GM18907 (cell line): ENCODE results near the gene AFTPH.

ENCODE experiments used
- ATAC-seq: cut with Tn5 transposase; IDR thresholded peaks from one replicate; pipeline ENCODE4 v1.9.1; 2021; ENCODE audit warnings: mild to moderate bottlenecking, moderate library complexity; ENCODE audit not compliant: unreplicated experiment

AFTPH gene

DNA sequence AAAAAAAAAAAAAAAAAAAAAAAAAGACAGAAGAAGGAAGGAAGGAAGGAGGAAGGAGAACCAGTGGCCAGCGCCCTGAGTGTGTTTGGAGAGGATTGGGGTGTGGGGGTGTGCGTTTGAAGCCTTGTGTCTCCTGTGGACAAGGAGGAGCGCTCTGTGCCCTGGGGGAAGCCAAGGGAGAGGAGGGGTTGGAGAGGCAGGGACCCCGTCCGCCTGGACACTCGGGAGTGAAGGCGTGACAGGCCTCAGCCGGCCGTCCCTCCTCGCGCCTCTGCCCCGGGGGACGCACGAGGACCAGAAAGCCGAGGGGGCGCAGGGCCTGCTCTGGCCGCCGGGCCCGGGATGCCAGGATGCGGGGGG, 84.7 kb downstream of the AFTPH start:
- ATAC-seq: peak; percentile 4

DNA sequence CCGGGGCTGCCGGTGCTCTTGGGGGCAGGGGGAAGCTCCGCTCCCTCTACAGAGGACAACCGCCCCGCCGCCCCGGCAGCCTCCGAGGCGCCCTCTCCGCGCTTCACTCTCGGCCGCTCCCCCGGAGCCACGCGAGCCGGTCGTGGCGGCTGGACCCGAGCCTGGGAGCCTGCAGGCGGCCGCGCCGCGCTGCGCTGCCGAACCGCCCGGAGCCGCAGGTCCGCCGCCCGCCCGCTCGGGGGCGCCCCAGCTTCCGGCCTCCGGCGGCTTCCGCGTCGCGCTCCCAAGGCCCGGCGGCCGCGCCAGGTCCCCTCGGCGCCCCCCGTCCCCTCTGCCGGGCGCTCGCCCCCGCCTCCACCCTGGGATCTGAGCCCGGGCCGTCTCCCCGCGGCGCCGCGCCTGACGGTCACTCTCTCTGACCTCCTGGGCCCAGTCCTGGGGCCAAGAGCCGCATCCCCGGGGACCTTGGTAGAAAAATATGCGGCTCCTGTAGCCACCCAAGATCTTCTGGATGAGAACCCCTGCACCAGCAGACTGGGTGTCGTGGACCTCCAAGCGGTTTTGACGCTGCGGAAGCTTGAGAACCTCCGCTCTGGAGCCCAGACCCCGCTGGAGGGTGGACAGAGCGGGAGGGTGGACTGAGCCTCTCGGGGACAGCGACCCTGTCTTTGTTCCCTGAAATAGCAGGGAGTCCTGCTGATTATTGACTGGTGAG, 85.3 kb downstream of the AFTPH start:
- peak; percentile 37 for ATAC-seq

DNA sequence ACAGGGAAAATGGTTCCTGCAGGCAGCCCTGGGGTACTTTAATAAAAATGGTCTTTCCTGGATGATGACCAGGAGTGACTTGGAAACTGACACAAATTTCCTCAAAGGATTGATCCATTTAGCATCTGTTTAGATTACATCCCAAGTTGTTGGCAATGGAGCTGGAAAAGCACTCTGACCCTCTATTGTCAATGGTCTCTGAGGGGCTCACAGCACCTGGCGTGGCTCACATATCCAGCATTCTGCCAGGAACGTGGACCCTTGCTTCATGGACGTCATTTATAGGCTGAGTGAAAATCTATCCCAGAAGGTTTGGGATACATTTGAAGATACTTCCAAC, 85.8 kb downstream of the AFTPH start:
- no peak for ATAC-seq

DNA sequence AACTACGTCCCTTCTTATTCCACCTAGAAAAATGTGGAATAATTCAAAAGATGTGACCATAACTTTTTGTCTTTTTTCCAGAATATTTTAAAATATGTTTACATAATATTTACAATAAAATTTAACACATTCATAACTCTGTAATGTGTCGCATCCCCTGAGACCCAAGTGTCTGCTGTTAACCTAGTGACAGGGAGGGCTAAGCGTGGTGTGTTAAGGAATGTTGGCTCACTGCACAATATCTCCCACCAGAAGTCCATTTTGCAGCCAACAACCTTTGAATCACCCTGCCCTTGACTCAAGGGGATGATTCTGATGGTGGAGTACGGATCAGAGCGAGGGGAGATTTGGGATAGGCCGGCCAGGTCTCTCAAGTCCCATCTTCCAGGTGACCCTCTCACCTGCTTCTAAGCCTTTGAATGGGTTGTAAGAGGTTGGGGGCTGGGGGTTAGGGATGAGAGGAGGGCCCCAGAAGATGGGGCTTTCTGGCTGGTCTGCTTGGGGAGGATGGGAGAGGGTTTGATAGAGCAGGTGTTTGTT, 86.3 kb downstream of the AFTPH start:
- no peak for ATAC-seq

GRCh38 chr2:64612575-64613195, 88.6 kb downstream of the AFTPH start:
- no peak for ATAC-seq

DNA sequence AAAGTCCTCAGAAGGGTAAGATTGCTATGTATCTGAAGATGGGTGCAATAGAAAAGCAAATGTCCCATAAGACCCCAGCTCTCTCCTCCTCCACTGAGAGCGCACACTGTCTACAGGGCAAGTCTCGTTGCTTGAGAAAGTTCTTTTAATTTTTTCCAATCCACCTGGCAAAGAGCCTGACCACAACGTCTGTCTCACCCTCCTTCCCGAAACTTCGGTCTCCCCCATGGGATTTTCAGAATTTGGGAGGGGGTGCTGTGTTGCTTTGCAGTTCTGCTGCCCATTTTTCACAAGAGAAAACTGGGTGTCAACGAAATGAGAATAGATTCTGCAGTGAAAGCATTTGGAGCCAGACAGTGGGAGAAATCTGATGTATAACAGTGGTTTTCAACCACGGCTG, 89.1 kb downstream of the AFTPH start:
- ATAC-seq: no peak

DNA sequence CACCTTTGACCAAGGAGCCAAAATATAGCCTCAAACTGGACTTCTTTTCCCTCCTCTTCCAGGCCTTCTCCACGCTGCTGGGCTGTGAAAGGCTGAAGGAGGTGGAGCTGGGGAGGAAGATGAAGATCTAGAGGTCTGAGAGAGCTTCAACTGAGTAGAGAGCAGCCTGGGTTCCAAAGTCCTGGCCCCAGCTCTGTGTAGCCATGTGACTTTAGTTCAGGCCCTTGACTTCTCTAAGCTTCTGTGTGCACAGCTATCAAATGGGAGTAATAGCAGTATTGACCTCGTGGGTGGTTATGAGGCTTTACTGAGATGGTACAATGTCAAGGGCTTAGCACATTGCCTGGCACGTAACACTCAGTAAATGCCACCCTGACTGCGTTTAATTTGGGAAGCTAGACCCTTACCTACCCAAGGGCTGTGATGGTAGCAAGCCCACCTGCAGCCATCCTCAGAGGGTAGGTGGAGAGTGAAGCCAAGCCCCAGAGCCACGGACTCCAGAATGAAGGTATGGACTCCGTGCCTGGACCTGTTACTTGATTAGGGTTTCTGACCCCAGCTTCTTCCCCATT, 91.2 kb downstream of the AFTPH start:
- ATAC-seq: no peak

- ATAC-seq: no peak
Measured at GRCh38 chr2:64615844-64616536, 91.9 kb downstream of the AFTPH start.

DNA sequence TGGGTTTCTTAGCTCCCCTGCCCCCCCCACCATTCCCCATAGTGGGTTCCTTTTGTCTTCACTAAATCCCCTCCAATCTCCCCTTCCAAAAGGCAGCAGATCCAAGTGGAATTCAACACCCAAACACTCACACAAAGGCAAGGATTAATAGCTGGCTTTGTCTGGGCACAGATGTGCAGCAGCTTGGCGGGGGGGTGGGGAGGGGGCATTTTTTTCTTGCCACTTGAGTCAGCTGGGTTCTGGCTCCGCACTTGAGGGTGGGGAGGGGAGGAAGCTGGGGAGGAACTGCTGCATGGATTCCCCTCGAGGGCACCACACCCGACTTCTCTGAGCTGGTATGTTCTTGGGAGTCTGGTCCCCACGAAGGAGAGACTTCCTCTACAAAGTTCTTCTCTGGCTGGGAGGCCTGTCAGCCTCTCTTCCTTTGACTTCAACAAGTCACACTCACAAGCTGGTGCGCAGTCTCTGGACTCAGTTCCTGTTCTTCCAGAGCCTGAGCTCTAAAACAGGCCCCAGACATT, 93.6 kb downstream of the AFTPH start:
- ATAC-seq: no peak

- no peak for ATAC-seq
Measured at GRCh38 chr2:64620661-64621060, 96.5 kb downstream of the AFTPH start.

DNA sequence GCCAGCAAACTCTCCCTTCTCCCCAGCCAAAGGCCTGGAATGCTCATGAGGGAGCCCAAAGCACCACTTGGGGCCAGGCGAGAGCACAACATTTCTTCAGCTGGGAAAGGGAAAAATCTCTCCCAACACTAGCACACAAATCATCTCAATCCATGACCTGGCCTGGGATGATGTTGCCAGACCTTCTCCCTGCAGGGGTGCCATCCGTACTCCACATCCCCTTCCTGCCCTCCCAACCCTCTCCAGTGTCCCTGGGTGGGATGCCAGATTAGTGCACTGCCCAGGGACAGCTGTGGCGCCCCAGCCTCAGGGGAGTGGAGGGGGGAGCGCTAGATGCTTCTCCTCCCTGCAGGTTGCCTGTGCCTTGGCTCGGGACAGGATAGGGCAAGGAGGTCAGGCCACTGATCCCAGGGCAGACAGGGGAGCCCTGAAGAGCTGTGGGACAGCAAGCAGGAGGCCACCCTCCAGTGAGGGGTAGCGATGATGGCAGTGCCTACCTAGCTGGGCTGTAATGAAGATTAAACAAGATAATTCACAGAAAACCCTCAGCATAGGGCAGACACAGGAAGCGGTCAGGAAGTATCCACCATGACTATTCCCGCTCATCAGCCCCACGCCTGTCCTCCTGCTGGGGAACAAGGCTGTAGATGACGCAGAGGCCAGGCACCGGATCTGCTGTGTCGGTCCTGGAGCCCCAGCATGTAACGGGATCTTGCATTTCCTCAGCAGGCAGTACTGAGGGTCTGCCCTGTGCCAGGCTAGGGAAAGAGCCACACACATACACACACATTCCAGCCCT, 98.5 kb downstream of the AFTPH start:
- no peak for ATAC-seq

DNA sequence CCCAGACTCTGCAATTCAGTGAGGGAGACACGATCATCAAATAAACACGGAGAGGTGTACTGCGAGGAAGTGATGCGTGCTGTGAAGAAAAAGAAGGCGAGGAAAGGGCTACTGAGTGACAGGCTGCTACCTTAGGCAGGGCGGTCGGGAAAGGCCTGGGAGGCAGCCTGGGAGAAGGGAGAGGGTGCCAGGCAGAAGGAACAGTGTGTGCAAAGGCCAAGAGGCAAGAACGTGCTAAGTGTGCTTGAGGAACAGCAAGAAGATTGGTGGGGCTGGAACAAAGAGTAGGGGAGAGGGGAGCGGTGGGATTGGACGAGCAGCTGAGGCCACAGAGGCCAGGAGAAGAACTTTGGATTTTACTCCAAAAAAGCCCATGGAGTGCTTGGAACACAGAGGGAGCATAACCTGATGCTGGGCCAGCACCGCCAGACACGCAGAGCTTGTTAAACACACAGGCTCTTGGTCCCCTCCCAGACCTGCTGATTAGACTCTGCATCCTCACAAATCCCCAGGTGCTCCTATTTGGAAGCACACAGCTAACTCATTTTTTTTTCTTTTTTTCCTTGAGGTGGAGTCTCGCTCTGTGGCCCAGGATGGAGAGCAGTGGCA, 99.2 kb downstream of the AFTPH start:
- no peak for ATAC-seq

DNA sequence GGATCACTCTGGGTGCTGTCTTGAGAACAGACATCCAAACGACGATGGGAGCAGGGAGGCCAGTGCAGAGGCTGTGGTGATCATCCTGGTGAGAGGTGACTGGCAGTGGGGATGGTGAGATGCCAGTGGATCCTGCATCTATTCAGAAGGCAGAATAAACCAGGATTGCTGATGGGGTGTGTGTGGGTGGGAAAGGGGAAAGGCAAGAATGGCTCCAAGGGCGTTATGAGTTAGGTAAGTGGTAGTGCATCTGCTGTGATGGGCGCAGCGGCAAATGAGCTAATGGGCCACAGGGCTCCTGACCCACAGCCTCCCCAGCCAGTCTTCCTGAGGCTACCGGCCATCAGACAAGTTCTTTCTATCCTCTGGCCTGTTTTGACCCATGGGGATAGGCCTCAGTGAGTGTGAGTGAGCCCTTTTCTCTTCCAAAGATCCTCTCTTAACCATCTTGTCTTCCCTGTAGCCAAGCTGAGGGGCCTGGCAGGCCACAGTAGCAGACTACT, 100.0 kb downstream of the AFTPH start:
- ATAC-seq: no peak

DNA sequence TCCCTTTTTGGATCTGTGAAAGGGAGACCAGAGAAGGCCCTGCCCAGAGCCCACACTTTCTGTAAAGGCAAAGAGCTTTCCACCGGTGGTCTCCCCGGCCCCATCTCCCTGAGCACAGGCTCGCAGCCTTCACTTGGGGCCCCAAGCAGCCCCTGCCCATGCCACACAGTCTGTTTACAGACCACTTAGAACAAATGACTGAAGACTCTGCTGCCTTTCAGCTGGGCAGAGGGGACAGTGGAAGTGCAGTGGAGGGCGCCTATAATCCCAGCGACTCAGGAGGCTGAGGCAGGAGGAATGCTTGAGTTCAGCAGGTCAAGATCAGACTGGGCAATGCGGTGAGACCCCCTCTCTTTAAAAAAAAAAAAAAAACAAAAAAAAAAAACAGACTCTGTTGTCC, 100.7 kb downstream of the AFTPH start:
- ATAC-seq: no peak

DNA sequence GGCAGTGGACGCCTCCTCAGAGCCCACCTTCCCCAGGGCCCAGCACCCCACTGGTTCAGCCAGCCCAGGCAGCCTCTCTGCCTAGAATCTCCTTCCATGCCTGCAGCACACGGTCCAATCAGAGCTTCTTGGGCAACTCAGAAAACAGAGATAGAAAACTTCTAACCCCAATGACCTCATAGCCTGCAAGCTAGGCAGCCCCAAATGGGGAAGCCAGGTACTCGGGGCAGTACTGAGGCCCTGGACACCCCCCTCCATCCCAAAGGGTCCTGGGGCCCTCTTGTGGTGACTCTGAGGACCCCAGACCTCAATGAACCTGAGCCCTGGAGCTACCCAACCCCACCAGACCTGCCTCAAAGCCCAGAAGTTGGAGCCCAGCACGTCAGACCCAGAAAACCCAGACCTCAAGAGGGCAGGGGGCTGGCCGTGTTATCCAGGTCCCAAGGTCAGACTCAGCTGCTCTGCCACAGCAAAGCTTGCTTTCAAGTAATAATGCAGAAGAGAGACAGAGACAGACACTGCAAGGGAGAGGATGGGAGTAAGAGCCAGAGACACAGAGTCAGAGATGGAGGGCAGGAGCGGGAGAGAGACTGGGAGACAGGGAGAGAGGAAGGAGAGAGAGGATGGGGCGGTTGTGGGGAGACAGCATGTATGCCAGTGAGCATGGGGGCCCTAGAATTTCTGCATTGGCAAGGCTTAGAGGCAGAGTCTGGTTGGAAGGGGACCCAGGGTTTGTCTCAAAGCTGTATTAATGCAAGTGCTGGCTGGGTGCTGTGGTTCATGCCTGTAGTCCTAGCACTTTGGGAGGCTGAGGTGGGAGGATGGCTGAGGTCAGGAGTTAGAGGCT, 101.4 kb downstream of the AFTPH start:
- no peak for ATAC-seq

GRCh38 chr2:64626146-64626809, 102.2 kb downstream of the AFTPH start:
- no peak for ATAC-seq

DNA sequence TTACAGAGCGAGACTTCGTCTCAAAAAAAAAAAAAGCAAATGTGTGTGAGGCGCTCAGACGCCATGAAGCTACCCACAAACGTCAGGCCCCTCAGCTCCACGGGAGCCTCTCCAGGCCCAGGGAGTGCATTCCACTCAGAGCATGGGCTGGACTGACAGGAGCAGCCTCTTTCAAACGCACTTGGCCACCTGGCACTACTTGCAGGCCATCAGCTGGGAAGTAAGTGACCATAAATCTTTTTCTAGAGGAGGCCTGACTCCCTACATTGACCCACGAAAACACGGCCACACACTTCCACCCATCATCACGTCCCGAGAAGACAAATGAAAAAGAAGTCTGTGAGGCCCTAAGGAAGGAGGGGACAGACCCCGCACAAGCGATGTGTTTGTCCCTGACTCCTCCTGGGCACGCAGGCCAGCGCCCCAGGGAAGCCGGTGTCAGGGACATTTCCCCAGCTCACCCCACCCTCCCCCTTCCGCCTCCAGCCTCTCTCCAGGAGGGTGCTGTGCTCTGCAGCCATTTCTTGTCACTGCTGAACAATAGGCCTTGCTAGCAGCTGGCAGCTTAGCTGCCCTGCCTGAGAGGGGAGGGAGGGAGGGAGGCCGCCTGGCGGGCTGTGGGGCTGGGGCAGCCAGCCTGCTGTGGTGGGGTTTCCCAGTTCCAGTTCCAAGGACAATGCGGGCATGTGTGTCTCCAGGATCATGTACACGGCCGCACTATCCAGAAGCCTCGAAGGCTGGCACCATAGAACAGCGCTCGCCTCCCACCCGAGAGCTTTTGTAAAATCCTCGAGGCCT, 103.0 kb downstream of the AFTPH start:
- ATAC-seq: no peak
